Measurements from ENCODE around the gene NDUFS8.

DNA sequence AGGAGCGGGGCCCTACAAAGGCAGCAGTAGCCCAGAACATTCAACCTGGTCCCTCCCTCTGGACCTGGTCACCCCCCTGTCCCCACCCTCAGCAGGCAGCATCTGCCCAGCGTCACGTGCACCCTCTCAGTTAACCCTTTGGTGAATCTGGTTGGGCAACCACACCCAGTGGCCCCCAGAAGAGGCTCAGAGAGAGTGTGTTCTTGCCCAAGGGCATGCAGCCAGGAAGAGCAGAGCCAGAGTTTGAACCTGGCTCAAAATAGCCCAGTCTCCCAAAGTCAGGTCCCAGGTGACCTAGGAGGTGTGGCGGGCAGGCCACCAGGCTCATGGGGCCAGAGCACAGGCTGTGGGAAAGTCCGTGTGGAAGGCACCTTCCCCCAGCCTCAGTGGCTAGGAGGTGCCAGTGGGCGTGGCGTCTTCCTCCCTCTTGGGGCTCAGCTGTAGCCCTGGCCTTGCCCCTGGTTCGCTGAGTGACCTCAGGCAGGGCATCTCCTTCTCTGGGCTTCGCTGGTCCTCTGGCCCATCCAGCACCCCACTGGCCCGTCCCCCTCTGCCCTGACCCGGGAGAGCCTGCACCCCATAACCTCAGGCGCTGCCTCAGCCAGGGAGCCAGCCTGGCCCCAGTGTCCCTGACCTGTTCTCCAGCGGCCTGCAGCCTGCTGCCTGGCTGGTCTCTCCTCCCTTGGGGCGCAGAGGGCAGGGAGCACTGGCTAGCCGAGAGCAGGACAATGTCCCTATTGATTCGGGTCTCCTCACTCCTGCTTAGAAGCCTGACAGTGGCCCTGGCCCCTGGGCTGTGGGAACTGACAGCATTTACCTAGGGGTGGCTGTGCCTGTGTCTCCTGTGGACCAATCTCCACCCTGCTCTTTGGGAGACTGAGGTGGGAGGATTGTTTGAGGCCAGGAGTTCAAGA lies 13.3 kb upstream of the NDUFS8 start:
- TF ChIP-seq, protein P1, sequence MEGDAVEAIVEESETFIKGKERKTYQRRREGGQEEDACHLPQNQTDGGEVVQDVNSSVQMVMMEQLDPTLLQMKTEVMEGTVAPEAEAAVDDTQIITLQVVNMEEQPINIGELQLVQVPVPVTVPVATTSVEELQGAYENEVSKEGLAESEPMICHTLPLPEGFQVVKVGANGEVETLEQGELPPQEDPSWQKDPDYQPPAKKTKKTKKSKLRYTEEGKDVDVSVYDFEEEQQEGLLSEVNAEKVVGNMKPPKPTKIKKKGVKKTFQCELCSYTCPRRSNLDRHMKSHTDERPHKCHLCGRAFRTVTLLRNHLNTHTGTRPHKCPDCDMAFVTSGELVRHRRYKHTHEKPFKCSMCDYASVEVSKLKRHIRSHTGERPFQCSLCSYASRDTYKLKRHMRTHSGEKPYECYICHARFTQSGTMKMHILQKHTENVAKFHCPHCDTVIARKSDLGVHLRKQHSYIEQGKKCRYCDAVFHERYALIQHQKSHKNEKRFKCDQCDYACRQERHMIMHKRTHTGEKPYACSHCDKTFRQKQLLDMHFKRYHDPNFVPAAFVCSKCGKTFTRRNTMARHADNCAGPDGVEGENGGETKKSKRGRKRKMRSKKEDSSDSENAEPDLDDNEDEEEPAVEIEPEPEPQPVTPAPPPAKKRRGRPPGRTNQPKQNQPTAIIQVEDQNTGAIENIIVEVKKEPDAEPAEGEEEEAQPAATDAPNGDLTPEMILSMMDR (IDR thresholded peaks at IDR 0.05; ENCODE audit: insufficient read depth, low read length), result no peak
- TF ChIP-seq SPI1 (IDR thresholded peaks at IDR 0.05; ENCODE audit: borderline replicate concordance, low read depth), result no peak
- TF ChIP-seq, protein P2, sequence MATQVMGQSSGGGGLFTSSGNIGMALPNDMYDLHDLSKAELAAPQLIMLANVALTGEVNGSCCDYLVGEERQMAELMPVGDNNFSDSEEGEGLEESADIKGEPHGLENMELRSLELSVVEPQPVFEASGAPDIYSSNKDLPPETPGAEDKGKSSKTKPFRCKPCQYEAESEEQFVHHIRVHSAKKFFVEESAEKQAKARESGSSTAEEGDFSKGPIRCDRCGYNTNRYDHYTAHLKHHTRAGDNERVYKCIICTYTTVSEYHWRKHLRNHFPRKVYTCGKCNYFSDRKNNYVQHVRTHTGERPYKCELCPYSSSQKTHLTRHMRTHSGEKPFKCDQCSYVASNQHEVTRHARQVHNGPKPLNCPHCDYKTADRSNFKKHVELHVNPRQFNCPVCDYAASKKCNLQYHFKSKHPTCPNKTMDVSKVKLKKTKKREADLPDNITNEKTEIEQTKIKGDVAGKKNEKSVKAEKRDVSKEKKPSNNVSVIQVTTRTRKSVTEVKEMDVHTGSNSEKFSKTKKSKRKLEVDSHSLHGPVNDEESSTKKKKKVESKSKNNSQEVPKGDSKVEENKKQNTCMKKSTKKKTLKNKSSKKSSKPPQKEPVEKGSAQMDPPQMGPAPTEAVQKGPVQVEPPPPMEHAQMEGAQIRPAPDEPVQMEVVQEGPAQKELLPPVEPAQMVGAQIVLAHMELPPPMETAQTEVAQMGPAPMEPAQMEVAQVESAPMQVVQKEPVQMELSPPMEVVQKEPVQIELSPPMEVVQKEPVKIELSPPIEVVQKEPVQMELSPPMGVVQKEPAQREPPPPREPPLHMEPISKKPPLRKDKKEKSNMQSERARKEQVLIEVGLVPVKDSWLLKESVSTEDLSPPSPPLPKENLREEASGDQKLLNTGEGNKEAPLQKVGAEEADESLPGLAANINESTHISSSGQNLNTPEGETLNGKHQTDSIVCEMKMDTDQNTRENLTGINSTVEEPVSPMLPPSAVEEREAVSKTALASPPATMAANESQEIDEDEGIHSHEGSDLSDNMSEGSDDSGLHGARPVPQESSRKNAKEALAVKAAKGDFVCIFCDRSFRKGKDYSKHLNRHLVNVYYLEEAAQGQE (IDR thresholded peaks at IDR 0.05; ENCODE audit: insufficient replicate concordance, low read depth), result no peak

Measured in HL-60 (cell line).